IPS-20b (cell line): ENCODE results near the gene IGSF8.
"Not testable (repeated sequence)": the region's sequence is repeated elsewhere in the genome, so short reads cannot be mapped to it uniquely, and the experiment has no call there.

Experiments used
- H3K27ac ChIP-seq: one replicate; pipeline ENCODE4 v1.5.1; 2013; ENCODE audit warnings: low read length
- H3K27me3 ChIP-seq: 2 replicates; pipeline ENCODE4 v1.6.1; 2013; ENCODE audit warnings: mild to moderate bottlenecking, low read length, inconsistent platforms; ENCODE audit not compliant: insufficient read depth
- H3K36me3 ChIP-seq: 2 replicates; pipeline ENCODE4 v1.6.1; 2013; ENCODE audit warnings: low read depth, mild to moderate bottlenecking, inconsistent platforms, low read length, moderate library complexity; ENCODE audit not compliant: insufficient read depth
- H3K4me1 ChIP-seq: 2 replicates; pipeline ENCODE4 v1.6.1; 2013; ENCODE audit warnings: mild to moderate bottlenecking, control low read depth, inconsistent platforms, low read length, moderate library complexity; ENCODE audit not compliant: insufficient read depth
- H3K4me3 ChIP-seq: 2 replicates; pipeline ENCODE4 v1.5.1; 2013; ENCODE audit warnings: mild to moderate bottlenecking, low read length, inconsistent platforms
- H3K9ac ChIP-seq: 2 replicates; pipeline ENCODE4 v1.6.1; 2013; ENCODE audit warnings: low read depth, mild to moderate bottlenecking, inconsistent platforms, low read length, moderate library complexity
- H3K9me3 ChIP-seq: 2 replicates; pipeline ENCODE4 v1.6.1; 2013; ENCODE audit warnings: mild to moderate bottlenecking, low read depth, low read length, inconsistent platforms; ENCODE audit not compliant: insufficient read depth

Gene IGSF8

GRCh38 chr1:160114085-160114484 is 15.7 kb upstream of the IGSF8 start:
- Histone ChIP-seq H3K27ac (no peak overlapping the region), H3K27me3 (no peaks in the 10 kb centered on the region), H3K36me3 (peaks cover 4% of the 10 kb centered on the region; the same call in 1 of the 2 replicates), H3K4me1 (peaks cover 40% of the 10 kb centered on the region), H3K9ac (no peak overlapping the region), H3K9me3 (no peaks in the 10 kb centered on the region), H3K4me3 (no peak overlapping the region)

- Histone ChIP-seq H3K4me3 (no peak overlapping the region), H3K36me3 (no peaks in the 10 kb centered on the region), H3K9ac (no peak overlapping the region), H3K27ac (no peak overlapping the region), H3K9me3 (no peaks in the 10 kb centered on the region), H3K27me3 (no peaks in the 10 kb centered on the region), H3K4me1 (peaks cover 38% of the 10 kb centered on the region)
Observed at GRCh38 chr1:160113407-160113806, 15.0 kb upstream of the IGSF8 start.

GRCh38 chr1:160112357-160112756 is 13.9 kb upstream of the IGSF8 start:
- Histone ChIP-seq H3K9ac (no peak overlapping the region), H3K36me3 (no peaks in the 10 kb centered on the region), H3K9me3 (no peaks in the 10 kb centered on the region), H3K27me3 (no peaks in the 10 kb centered on the region), H3K4me3 (no peak overlapping the region), H3K27ac (no peak overlapping the region), H3K4me1 (peaks cover 27% of the 10 kb centered on the region)

GRCh38 chr1:160111462-160111861 is 13.0 kb upstream of the IGSF8 start:
- H3K27me3 ChIP-seq, H3K9ac ChIP-seq, H3K9me3 ChIP-seq, H3K27ac ChIP-seq, H3K36me3 ChIP-seq, H3K4me3 ChIP-seq: not testable (repeated sequence)
- peaks cover 19% of the 10 kb centered on the region; the same call in 1 of the 2 replicates for H3K4me1 ChIP-seq

GRCh38 chr1:160109686-160110085 is 11.3 kb upstream of the IGSF8 start:
- Histone ChIP-seq H3K27me3 (no peaks in the 10 kb centered on the region), H3K4me1 (peaks cover 18% of the 10 kb centered on the region; the same call in 1 of the 2 replicates), H3K9me3 (no peaks in the 10 kb centered on the region), H3K9ac (no peak overlapping the region), H3K4me3 (no peak overlapping the region), H3K36me3 (no peaks in the 10 kb centered on the region), H3K27ac (no peak overlapping the region)

GRCh38 chr1:160108888-160109662 is 10.7 kb upstream of the IGSF8 start:
- Histone ChIP-seq H3K4me1 (peaks cover 17% of the 10 kb centered on the region; the same call in 1 of the 2 replicates), H3K4me3 (no peak overlapping the region), H3K27me3 (no peaks in the 10 kb centered on the region), H3K27ac (peak overlapping the region; percentile 26), H3K36me3 (no peaks in the 10 kb centered on the region), H3K9me3 (no peaks in the 10 kb centered on the region), H3K9ac (peak overlapping the region; percentile 38; the same call in 1 of the 2 replicates)

- Histone ChIP-seq H3K27me3 (no peaks in the 10 kb centered on the region), H3K4me1 (peaks cover 18% of the 10 kb centered on the region), H3K9ac (no peak overlapping the region), H3K36me3 (no peaks in the 10 kb centered on the region), H3K27ac (no peak overlapping the region), H3K4me3 (no peak overlapping the region), H3K9me3 (no peaks in the 10 kb centered on the region)
Observed at GRCh38 chr1:160107512-160107911, 9.1 kb upstream of the IGSF8 start.

- Histone ChIP-seq H3K27ac (no peak overlapping the region), H3K4me1 (peaks cover 20% of the 10 kb centered on the region), H3K9ac (no peak overlapping the region), H3K27me3 (no peaks in the 10 kb centered on the region), H3K9me3 (no peaks in the 10 kb centered on the region), H3K36me3 (no peaks in the 10 kb centered on the region), H3K4me3 (no peak overlapping the region)
Observed at GRCh38 chr1:160105155-160105554, 6.7 kb upstream of the IGSF8 start.

GRCh38 chr1:160104486-160104885 is 6.1 kb upstream of the IGSF8 start:
- H3K27ac ChIP-seq: no peak overlapping the region
- H3K4me1 ChIP-seq: peaks cover 16% of the 10 kb centered on the region

GRCh38 chr1:160103658-160104408 is 5.4 kb upstream of the IGSF8 start:
- no peak overlapping the region for H3K27ac ChIP-seq

More at GRCh38 chr1:160104486-160104885, 6.1 kb upstream of the IGSF8 start:
- Histone ChIP-seq H3K4me3 (no peak overlapping the region), H3K9ac (0 out of 2 replicates have a peak overlapping the region, but pooled peaks have one; percentile 2), H3K27me3 (peaks cover 4% of the 10 kb centered on the region; the same call in 1 of the 2 replicates), H3K9me3 (no peaks in the 10 kb centered on the region), H3K36me3 (no peaks in the 10 kb centered on the region)

GRCh38 chr1:160101717-160102522 is 3.5 kb upstream of the IGSF8 start:
- peaks cover 7% of the 10 kb centered on the region; the same call in 1 of the 2 replicates for H3K27me3 ChIP-seq
- H3K36me3 ChIP-seq: no peaks in the 10 kb centered on the region
- H3K4me3 ChIP-seq: no peak overlapping the region
- peaks cover 23% of the 10 kb centered on the region for H3K4me1 ChIP-seq
- no peak overlapping the region for H3K27ac ChIP-seq
- H3K9ac ChIP-seq: no peak overlapping the region
- H3K9me3 ChIP-seq: no peaks in the 10 kb centered on the region

More at GRCh38 chr1:160103658-160104408, 5.4 kb upstream of the IGSF8 start:
- H3K36me3 ChIP-seq: no peaks in the 10 kb centered on the region
- 0 out of 2 replicates have a peak overlapping the region, but pooled peaks have one; percentile 2 for H3K9ac ChIP-seq
- no peaks in the 10 kb centered on the region for H3K9me3 ChIP-seq
- H3K4me1 ChIP-seq: peaks cover 16% of the 10 kb centered on the region
- H3K4me3 ChIP-seq: no peak overlapping the region
- peaks cover 7% of the 10 kb centered on the region; the same call in 1 of the 2 replicates for H3K27me3 ChIP-seq
